Smooth muscle cell (in vitro differentiated cells): Measurements from ENCODE around the gene NOL4L. TPM values are rescaled to one million over a fixed set of nuclear protein-coding genes. Genes with fewer than 3 reads are reported as not detected.

Experiments
- DNase-seq: peaks from one replicate; lab custom pipeline; 2025; ENCODE audit not compliant: unreplicated experiment; lab: John Stamatoyannopoulos, UW
- H2AFZ ChIP-seq: fragments of 200-600 bp; sonication (generic); 2 replicates; pipeline ENCODE4 v1.6.0; 2016; ENCODE audit warnings: antibody characterized with exemption, low read depth, mild to moderate bottlenecking
- H3F3A ChIP-seq: fragments of 200-600 bp; sonication (generic); 2 replicates; pipeline ENCODE4 v1.6.0; 2017; ENCODE audit warnings: antibody characterized with exemption, low read depth
- H3K27ac ChIP-seq: fragments of 200-600 bp; sonication (generic); 2 replicates; pipeline ENCODE4 v1.5.1; 2016; ENCODE audit warnings: low read depth, mild to moderate bottlenecking
- H3K27me3 ChIP-seq: fragments of 200-600 bp; sonication (generic); 2 replicates; pipeline ENCODE4 v1.6.1; 2016; ENCODE audit warnings: low read depth, mild to moderate bottlenecking
- H3K36me3 ChIP-seq: fragments of 200-600 bp; sonication (generic); 2 replicates; pipeline ENCODE4 v1.5.1; 2016; ENCODE audit warnings: low read depth
- H3K4me1 ChIP-seq: fragments of 200-600 bp; sonication (generic); 2 replicates; pipeline ENCODE4 v1.5.1; 2016; ENCODE audit warnings: low read depth
- H3K4me2 ChIP-seq: fragments of 200-600 bp; sonication (generic); 2 replicates; pipeline ENCODE4 v1.6.0; 2016; ENCODE audit warnings: mild to moderate bottlenecking
- H3K4me3 ChIP-seq: fragments of 200-600 bp; sonication (generic); 2 replicates; pipeline ENCODE4 v1.5.1; 2016; ENCODE audit warnings: mild to moderate bottlenecking
- H3K79me2 ChIP-seq: fragments of 200-600 bp; sonication (generic); 2 replicates; pipeline ENCODE4 v1.6.0; 2016; ENCODE audit warnings: low read depth, mild to moderate bottlenecking
- H3K9ac ChIP-seq: fragments of 200-600 bp; sonication (generic); 2 replicates; pipeline ENCODE4 v1.6.0; 2016; ENCODE audit warnings: low read depth
- H3K9me3 ChIP-seq: fragments of 200-600 bp; sonication (generic); replicated peaks from 2 replicates; pipeline ENCODE4 v1.5.1; 2016; ENCODE audit warnings: low read depth
- H4K20me1 ChIP-seq: fragments of 200-600 bp; sonication (generic); 2 replicates; pipeline ENCODE4 v1.6.0; 2016; ENCODE audit warnings: low read depth
- WGBS: methylation state at CpG from one replicate; pipeline ENCODE4 v1.1.7; 2016; ENCODE audit warnings: low lambda C conversion rate; 5-methylcytosine and 5-hydroxymethylcytosine counted together
- polyA plus RNA-seq: library from polyadenylated mRNA; unstranded; fragments of >200 nt; fragmentation: Nextera tagmentation; extraction: Ambion mirVana; gene quantifications from 2 replicates; pipeline ENCODE4 v1.2.1, GENCODE V29; 2016
- total RNA-seq: library from RNA; depleted of rRNA; stranded (reverse); fragments of >200 nt; gene quantifications from 2 replicates; pipeline ENCODE4 v1.2.3, GENCODE V29; 2014
- TF ChIP-seq, protein P1 (sequence below): fragments of 200-600 bp; sonication (generic); IDR thresholded peaks from 2 replicates; pipeline ENCODE4 v1.5.1; 2017; ENCODE audit warnings: borderline replicate concordance, mild to moderate bottlenecking, antibody characterized with exemption; ENCODE audit not compliant: insufficient read depth, poor library complexity, severe bottlenecking

The NOL4L gene
- total and polyA plus RNA-seq, 2 experiments from 2014 or later, result 26.0 to 26.2 TPM

DNA sequence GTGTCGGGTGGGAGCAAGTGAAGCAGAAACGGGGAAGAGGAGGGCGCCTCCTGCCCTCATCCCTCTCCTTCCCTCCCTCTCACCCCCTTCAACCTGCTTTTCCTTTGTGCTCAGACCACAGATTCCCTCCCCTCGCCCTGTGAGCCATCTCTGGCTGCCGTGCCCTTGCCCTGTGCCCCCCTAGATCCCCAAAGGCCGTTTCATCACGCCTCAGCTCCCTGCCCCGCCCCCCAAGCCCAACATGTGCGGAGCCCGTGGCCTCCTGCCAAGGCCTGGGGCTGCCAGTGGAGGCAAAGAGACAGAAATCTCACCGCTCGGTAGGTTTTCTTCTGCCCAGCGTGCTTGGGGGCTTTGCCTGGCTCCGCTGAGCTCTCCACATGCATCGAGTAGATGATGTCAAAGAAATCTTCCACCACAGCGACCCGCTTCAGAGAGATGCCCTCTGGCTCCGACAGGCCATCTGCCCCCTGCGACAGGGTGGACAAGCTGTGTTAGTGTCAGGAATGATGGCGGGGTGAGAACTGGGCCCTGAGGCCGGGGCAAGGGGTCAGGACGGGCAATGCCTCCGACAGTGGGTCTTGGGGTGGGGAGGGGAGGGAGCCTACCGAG lies 57.6 kb downstream of the NOL4L start:
- H3K79me2 ChIP-seq, result no peaks in the 10 kb centered on the region
- no peak overlapping the region for H3K4me3 ChIP-seq
- H3F3A ChIP-seq, result peaks cover 8% of the 10 kb centered on the region
- no peak overlapping the region for H3K27ac ChIP-seq
- 82% methylated on average over 24 of the region's 24 CpGs for WGBS
- H3K4me1 ChIP-seq, result peaks cover 5% of the 10 kb centered on the region
- no peak overlapping the region for H3K4me2 ChIP-seq
- TF ChIP-seq, protein P1, sequence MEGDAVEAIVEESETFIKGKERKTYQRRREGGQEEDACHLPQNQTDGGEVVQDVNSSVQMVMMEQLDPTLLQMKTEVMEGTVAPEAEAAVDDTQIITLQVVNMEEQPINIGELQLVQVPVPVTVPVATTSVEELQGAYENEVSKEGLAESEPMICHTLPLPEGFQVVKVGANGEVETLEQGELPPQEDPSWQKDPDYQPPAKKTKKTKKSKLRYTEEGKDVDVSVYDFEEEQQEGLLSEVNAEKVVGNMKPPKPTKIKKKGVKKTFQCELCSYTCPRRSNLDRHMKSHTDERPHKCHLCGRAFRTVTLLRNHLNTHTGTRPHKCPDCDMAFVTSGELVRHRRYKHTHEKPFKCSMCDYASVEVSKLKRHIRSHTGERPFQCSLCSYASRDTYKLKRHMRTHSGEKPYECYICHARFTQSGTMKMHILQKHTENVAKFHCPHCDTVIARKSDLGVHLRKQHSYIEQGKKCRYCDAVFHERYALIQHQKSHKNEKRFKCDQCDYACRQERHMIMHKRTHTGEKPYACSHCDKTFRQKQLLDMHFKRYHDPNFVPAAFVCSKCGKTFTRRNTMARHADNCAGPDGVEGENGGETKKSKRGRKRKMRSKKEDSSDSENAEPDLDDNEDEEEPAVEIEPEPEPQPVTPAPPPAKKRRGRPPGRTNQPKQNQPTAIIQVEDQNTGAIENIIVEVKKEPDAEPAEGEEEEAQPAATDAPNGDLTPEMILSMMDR, result no peak
- H3K9me3 ChIP-seq, result no peaks in the 10 kb centered on the region
- DNase-seq, result no peak
- H3K27me3 ChIP-seq, result no peaks in the 10 kb centered on the region
- H3K9ac ChIP-seq, result no peak overlapping the region
- H4K20me1 ChIP-seq, result peaks cover 5% of the 10 kb centered on the region
- no peaks in the 10 kb centered on the region for H3K36me3 ChIP-seq
- no peak overlapping the region for H2AFZ ChIP-seq

DNA sequence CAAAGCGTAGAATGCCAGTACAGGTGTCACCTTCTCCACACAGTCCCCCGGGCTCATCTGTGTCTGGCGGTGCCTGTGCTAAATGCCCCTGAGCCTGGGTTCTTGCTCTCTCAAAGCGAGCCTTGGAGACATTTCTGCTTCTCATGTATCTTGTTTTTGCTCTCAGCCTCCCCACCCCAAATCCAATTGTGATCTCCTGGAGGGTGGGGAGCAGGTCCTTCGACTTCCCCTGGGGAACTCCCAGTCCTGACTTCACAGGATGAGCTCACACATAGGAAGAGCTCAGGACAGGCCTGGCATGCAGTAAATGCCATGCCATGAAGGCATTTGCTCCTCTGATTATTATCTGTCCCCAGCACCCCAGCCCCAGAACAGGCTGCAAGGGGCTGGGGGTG lies 58.1 kb downstream of the NOL4L start:
- H3F3A ChIP-seq, result peaks cover 8% of the 10 kb centered on the region
- no peak overlapping the region for H3K4me3 ChIP-seq
- H2AFZ ChIP-seq, result no peak overlapping the region
- H3K36me3 ChIP-seq, result no peaks in the 10 kb centered on the region
- DNase-seq, result no peak
- no peak overlapping the region for H3K4me2 ChIP-seq
- peaks cover 10% of the 10 kb centered on the region for H4K20me1 ChIP-seq
- TF ChIP-seq, protein P1, result no peak
- 97% methylated on average over 5 of the region's 5 CpGs for WGBS
- no peaks in the 10 kb centered on the region for H3K79me2 ChIP-seq
- H3K4me1 ChIP-seq, result peaks cover 5% of the 10 kb centered on the region
- no peaks in the 10 kb centered on the region for H3K9me3 ChIP-seq
- H3K27ac ChIP-seq, result no peak overlapping the region
- no peak overlapping the region for H3K9ac ChIP-seq
- H3K27me3 ChIP-seq, result no peaks in the 10 kb centered on the region

DNA sequence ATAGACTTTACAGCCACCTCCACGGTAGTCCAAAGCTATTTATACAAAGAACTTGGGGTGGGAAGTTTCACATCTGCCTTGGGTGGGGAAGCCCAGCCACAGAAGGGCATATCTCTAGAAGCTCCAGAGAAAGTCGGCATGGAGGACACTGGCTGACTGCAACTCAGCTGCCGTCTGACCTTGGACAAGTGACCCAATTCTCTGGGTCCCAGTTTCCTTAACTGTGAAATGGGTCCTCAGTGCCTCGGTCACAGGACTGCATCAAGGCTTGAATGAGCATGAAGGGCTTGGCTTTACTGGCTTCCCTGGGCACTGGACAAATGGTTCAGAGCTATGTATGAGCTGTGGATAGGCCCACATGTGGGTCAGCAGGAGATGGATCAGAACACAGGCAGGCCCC lies 58.6 kb downstream of the NOL4L start:
- Histone ChIP-seq H3K4me2 (no peak overlapping the region), H3F3A (peaks cover 8% of the 10 kb centered on the region), H3K79me2 (no peaks in the 10 kb centered on the region), H4K20me1 (peaks cover 11% of the 10 kb centered on the region), H3K9ac (no peak overlapping the region), H3K4me3 (no peak overlapping the region), H2AFZ (no peak overlapping the region), H3K36me3 (no peaks in the 10 kb centered on the region), H3K4me1 (peaks cover 5% of the 10 kb centered on the region), H3K27me3 (no peaks in the 10 kb centered on the region), H3K9me3 (no peaks in the 10 kb centered on the region), H3K27ac (no peak overlapping the region)
- TF ChIP-seq, protein P1, result no peak
- WGBS, result 97% methylated on average over 4 of the region's 4 CpGs
- no peak for DNase-seq

DNA sequence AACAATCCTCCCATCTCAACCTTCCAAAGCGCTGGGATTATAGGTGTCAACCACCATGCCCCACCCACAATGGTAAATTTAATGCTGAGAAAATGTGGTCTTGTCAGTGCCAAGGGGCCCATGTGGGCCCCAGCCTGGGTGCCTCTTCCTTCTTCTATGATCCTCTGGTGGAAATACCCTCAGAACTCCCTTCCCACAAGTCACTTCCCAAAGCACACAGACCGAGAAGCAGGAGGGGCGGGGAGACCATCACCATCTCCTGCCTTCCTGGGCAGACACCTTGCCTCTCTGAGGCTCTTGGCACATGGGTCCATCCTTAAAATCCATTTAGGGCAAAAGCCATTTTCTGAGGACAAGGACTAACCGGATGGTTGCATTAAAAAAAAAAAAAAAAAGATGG lies 59.0 kb downstream of the NOL4L start:
- Histone ChIP-seq H3K27ac (no peak overlapping the region), H3K4me1 (peaks cover 5% of the 10 kb centered on the region), H3K4me2 (no peak overlapping the region), H3K79me2 (no peaks in the 10 kb centered on the region), H3F3A (peaks cover 8% of the 10 kb centered on the region), H2AFZ (no peak overlapping the region), H3K9me3 (no peaks in the 10 kb centered on the region), H3K9ac (no peak overlapping the region), H4K20me1 (peaks cover 11% of the 10 kb centered on the region), H3K36me3 (no peaks in the 10 kb centered on the region), H3K4me3 (no peak overlapping the region), H3K27me3 (no peaks in the 10 kb centered on the region)
- TF ChIP-seq, protein P1, result no peak
- 87% methylated on average over 4 of the region's 4 CpGs for WGBS
- DNase-seq, result no peak
